Right lobe of liver (tissue), 4 donors: ENCODE results near the gene MMP24OS.

Experiments used
- CTCF ChIP-seq, 4 donors: fragments of 200-600 bp in 3 of 4; fragments of 450-650 bp in 1 of 4; IDR thresholded peaks; one replicate each; pipeline versions ENCODE4 v1.5.1 to v1.8.0; 2016 to 2022; ENCODE audit warnings: antibody characterized with exemption in 4 of 4, mild to moderate bottlenecking in 2 of 4
- POLR2A ChIP-seq: fragments of 450-650 bp; IDR thresholded peaks from one replicate; pipeline ENCODE4 v1.6.1; 2017; ENCODE audit warnings: antibody characterized with exemption, mild to moderate bottlenecking
- donor health status: DM: no; HTN: no; CAD: no.
- donor health status: DM: no; HTN: no; CAD: no.
- donor health status: DM: no; HTN: yes; CAD: no.

GRCh38 chr20:35240083-35240810, 37.7 kb downstream of the MMP24OS start:
- TF ChIP-seq CTCF (IDR thresholded peaks at IDR 0.05) (no peak), POLR2A (no peak)
